ELF-1 (cell line): ENCODE data around the gene DNAH1.

Experiments
- DNase-seq: peaks from one replicate; pipeline ENCODE4 v3.0.0-alpha.2; 2016; ENCODE audit warnings: low read depth, low spot score

DNAH1 gene

DNA sequence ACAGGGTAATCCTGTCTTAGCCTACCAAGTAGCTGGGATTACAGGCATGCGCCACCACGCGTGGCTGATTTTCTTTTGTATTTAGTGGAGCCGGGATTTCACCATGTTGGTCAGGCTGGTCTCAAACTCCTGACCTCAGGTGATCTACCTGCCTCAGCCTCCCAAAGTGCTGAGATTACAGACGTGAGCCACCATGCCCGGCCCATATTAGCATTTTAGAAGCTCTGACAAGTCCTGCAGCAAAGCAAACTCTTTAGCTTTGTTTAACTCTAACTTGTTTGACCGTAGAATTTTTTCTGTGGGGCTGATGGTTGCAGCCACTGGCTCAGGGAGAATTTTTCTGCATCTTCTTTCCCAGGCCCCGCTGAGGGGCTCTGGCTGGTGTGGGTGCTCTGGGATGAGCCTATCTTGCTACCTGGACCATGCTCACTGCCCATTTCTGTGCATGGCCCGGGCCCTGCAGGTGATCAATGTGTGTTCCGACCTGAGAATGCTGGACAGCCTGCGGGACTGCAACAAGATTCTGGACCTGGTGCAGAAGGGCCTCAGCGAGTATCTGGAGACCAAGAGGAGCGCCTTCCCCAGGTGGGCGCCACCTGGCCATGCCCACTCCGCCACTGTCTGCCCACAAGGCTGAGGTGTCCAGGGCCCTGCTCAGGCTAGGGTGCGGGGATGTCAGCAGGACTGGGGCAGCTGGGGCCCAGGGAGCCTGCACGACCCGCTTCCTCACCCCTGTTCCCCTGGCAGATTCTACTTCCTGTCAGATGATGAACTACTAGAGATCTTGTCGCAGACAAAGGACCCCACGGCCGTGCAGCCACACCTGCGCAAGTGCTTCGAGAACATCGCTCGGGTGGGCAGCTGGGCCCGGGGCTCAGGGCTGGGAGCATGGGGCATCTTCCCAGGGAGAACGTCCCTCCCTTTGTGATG lies 41.3 kb downstream of the DNAH1 start:
- DNase-seq: no peak

- no peak for DNase-seq
These were observed 42.3 kb downstream of the DNAH1 start for GRCh38 chr3:52358362-52358940.

GRCh38 chr3:52359116-52359855 lies 43.2 kb downstream of the DNAH1 start:
- no peak for DNase-seq

GRCh38 chr3:52361011-52361410 lies 44.9 kb downstream of the DNAH1 start:
- no peak for DNase-seq

GRCh38 chr3:52361454-52361853 lies 45.3 kb downstream of the DNAH1 start:
- no peak for DNase-seq

- no peak for DNase-seq
These were observed 45.8 kb downstream of the DNAH1 start for GRCh38 chr3:52361898-52362297.

DNA sequence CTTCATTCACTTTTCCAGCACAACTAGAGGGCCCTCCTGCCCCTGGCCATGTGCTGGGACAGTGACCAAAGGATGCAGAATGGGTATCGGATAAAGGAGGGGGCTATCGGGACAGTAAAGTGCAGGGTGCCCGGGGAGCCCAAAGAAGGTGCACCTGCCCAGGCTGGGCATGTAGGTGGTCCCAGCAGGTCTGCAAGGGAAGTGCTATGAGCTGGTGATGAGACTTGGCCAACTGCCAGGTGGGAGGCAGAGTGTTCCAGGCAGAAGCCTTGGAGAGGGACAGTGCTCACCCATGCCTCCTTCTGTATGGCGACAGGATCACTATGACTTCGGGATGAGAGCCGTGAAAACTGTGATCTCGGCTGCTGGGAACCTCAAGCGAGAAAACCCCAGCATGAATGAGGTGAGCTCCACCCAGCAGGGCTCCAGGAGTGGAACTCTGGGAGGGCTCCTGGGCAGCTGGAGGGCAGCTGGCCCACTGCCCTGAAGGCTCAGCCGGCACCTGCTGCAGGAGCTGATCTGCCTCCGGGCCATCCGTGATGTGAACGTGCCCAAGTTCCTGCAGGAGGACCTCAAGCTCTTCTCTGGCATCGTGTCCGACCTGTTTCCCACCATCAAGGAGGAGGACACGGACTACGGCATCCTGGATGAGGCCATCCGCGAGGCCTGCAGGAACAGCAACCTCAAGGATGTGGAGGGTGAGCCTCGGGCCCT lies 48.4 kb downstream of the DNAH1 start:
- no peak for DNase-seq

DNA sequence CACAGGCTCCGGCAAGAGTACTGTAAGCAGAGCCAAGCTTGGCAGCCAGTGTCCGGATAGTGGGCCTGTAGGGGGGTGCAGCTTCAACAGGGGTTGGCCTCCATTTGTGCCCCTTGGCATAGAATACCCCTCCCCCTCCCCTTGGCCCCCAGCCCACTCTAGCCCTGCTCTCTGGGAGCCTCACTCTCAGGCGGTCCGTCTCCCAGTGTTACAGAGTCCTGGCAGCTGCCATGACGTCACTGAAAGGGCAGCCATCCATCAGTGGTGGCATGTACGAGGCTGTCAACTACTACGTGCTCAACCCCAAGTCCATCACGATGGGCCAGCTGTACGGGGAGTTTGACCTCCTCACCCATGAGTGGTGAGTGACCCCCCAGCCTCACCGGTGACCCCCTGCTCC lies 50.4 kb downstream of the DNAH1 start:
- no peak for DNase-seq

GRCh38 chr3:52367891-52368880 lies 52.1 kb downstream of the DNAH1 start:
- DNase-seq: peak; percentile 84

- no peak for DNase-seq
These were observed 54.4 kb downstream of the DNAH1 start for GRCh38 chr3:52370531-52370930.

DNA sequence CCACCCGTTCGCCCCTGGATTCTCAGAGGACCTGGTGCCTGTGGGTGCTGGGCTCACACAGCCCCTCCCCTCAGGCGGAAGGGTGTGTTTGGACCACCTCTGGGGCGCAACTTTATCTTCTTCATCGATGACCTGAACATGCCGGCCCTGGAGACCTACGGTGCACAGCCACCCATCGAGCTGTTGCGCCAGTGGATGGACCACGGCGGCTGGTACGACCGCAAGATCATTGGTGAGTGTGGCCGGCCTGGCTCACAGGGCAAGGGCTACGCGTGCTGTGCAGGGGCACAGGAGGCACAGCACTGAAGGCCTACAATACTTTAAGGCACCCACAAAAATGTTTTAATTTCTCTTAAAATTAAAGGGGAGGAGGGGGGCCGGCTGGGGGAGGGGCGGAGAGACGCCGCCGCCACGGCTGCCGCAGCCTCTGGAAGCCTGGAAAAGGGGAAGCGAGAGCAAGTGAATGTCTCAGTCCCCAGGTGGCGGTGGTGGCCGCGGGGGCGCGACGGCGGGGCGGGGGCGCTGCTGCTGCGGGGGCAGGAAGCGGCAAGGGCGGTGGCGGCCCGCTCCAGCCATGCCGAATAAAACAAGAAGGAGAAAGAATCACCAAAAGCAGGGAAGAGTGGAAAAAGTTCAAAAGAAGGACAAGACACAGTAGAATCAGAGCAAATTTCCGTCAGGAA lies 56.8 kb downstream of the DNAH1 start:
- DNase-seq: no peak

DNA sequence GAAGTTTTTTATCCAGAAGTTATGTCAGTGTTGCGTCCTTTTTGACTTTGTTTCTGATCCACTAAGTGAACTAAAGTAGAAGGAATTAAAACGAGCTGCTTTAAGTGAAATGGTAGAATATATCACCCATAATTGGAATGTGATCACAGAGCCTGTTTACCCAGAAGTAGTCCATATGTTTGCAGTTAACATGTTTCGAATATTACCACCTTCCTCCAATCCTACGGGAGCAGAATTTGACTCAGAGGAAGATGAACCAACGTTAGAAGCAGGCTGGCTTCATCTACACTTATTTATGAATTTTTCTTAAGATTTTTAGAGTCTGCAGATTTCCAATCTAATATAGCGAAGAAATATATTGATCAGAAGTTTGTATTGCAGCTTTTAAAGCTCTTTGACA lies 57.6 kb downstream of the DNAH1 start:
- no peak for DNase-seq

DNA sequence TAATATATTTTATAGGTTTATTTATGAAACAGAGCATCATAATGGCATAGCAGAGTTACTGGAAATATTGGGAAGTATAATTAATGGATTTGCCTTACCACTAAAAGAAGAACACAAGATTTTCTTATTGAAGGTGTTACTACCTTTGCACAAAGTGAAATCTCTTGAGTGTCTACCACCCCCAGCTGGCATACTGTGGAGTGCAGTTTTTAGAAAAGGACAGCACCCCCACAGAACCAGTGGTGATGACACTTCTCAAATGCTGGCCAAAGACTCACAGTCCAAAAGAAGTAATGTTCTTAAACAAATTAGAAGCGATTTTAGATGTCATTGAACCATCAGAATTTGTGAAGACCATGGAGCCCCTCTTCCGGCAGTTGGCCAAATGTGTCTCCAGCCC lies 58.1 kb downstream of the DNAH1 start:
- DNase-seq: no peak

DNA sequence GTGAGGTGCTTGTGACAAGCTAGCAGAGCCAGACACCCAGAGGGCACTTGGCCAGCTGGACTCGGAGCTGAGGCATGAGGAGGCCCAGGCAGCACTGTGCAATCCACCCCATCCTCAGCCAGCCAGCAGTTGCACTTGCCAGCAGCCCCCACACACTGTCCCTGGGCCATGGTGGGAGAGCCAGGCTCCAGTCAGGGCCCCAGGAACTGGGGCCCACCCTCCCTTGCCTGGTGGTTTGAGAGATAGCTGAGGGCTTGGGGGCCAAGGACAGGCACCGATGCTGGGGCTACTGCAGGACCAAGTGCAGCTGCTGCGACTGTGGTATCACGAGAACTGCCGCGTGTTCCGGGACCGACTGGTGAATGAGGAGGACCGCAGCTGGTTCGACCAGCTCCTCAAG lies 63.5 kb downstream of the DNAH1 start:
- DNase-seq: no peak

- DNase-seq: no peak
These were observed 63.9 kb downstream of the DNAH1 start for GRCh38 chr3:52380023-52380422.

DNA sequence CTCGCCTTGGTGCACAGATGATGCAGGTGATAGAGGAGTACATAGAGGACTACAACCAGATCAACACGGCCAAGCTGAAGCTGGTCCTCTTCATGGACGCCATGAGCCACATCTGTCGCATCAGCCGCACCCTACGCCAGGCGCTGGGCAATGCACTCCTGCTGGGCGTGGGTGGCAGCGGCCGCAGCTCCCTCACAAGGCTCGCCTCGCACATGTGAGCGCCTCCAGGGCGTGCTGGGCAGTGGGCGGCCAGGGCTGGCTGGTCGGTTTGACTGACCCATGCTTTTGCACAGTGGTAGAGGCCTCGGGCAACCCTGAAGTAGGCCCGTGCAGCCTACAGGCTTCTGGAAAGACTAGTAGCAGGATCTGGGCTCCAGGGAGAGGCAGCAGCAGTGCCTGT lies 65.5 kb downstream of the DNAH1 start:
- no peak for DNase-seq

DNA sequence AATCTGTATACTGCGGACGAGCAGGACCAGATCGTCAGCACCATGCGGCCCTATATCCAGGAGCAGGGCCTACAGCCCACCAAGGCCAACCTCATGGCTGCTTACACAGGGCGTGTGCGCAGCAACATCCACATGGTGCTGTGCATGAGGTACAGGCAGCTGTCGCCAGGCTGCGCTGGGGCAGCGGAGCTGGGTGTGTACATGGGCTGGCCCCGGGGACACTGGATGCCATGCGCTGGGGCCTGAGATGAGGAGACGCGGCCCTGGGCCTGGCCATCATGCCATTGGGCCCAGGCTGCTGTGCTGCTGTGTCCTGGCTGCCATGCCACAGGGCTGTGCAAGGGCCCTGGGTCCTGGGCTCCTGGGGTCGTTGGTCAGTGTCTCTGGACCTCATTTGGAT lies 67.3 kb downstream of the DNAH1 start:
- DNase-seq: no peak

DNA sequence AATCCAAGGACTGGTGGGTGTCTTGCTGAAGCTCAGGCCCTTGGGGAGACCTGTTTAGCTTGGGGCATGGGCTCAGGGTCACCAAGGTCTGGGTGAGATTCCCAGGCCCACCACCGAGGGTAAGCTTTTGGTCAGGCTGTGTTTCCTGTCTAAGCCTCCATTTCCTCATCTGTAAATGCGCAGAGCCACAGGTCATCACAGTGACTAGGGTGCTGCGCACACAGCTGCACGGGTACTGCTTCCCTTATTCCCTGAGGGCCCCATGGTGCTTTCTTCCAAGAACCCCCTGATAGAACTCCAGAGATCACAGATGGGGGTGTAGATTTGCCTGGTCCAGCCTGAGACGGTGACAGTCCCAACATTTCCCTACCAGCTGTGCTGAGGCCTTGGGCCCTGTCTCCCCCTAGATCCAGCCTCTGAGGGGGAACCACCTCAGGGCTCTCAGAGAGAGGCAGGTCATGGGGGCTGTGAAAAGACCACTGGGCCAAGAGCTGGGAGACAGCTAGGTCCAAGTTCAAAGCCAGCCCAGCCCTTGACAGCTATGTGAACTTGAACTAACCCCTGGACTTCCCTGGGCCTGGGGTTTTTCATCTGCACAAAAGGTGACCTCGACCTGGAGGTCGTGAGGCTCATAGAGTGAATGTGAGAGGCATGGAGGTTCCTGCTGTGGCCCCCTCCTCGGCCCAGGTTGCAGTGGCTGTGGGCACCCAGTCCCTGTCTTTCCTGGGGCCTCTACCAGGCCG lies 68.1 kb downstream of the DNAH1 start:
- DNase-seq: no peak

DNA sequence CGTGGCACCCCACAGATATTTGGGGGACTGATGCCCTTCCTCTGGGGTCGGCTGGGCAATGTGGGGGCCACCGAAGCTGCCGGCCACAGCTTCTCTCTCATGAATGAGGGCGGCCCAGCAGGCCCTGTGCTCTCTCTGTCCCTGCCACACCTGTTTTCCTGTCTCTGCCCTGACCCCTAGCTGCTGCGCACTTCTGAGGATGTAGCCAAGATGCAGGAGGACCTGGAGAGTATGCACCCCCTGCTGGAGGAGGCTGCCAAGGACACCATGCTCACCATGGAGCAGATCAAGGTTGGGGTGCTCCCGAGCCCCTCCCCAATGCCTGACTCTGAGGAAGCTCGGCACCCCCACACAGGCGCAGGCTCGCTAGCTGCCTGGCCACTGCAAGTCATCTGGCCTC lies 69.0 kb downstream of the DNAH1 start:
- DNase-seq: peak; percentile 86
